HEK293 (cell line): Measurements from ENCODE around the gene SOX11.
A peak's percentile ranks its signal among the peaks of the same experiment; 100 is the strongest.

ENCODE experiments used
- CTCF ChIA-PET: fragments of 350-600 bp; formaldehyde crosslinking; extraction: SDS; loops from one replicate; lab custom pipeline; 2021; ENCODE audit warnings: antibody characterized with exemption; lab: Yijun Ruan, JAX
- POLR2A ChIA-PET: fragments of 300-600 bp; formaldehyde crosslinking; extraction: SDS; loops from one replicate; lab custom pipeline; 2020; ENCODE audit warnings: antibody characterized with exemption, inconsistent platforms; lab: Yijun Ruan, JAX
- H3K27ac ChIP-seq: fragments of 200-500 bp; sonication (Bioruptor generic); 2 replicates; pipeline ENCODE4 v1.5.1; 2014; ENCODE audit warnings: low read depth, low read length, control low read depth, inconsistent platforms; ENCODE audit errors: extremely low read depth
- H3K36me3 ChIP-seq, 2 experiments: fragments of 200-500 bp in 1 of 2; sonication (Bioruptor generic) in 1 of 2; 1 replicate in 1 of 2; 2 replicates in 1 of 2; pipeline ENCODE4 v1.5.1; 2014 to 2017; ENCODE audit warnings: inconsistent platforms in 2 of 2, low read length in 2 of 2; ENCODE audit not compliant: control insufficient read depth in 2 of 2, insufficient read depth in 1 of 2
- H3K4me1 ChIP-seq: fragments of 200-500 bp; sonication (Bioruptor generic); 2 replicates; pipeline ENCODE4 v1.5.1; 2014; ENCODE audit warnings: mild to moderate bottlenecking, low read length, inconsistent platforms; ENCODE audit not compliant: control insufficient read depth, insufficient read depth
- H3K4me3 ChIP-seq: 2 replicates; pipeline ENCODE4 v1.5.1; 2011; ENCODE audit warnings: low read depth, mild to moderate bottlenecking, control low read depth, low read length, moderate library complexity
- H3K9me3 ChIP-seq: fragments of 200-500 bp; sonication (Bioruptor generic); 2 replicates; pipeline ENCODE4 v1.5.1; 2014; ENCODE audit warnings: low read depth, low read length, inconsistent platforms; ENCODE audit not compliant: control insufficient read depth, insufficient read depth
- IKZF3 ChIP-seq: fragments of 450-650 bp; IDR thresholded peaks from 2 replicates; pipeline ENCODE4 v1.5.0; 2018; ENCODE audit warnings: missing biosample characterization, mild to moderate bottlenecking, missing genetic modification characterization, moderate library complexity
- SP2 ChIP-seq: fragments of 450-650 bp; formaldehyde crosslinking; IDR thresholded peaks from 2 replicates; pipeline ENCODE4 v1.5.1; 2016; ENCODE audit warnings: missing biosample characterization, missing genetic modification characterization
- SP7 ChIP-seq: fragments of 450-650 bp; formaldehyde crosslinking; IDR thresholded peaks from 2 replicates; pipeline ENCODE4 v1.5.1; 2016; ENCODE audit warnings: missing biosample characterization, missing genetic modification characterization
- YY1 ChIP-seq: fragments of 450-650 bp; formaldehyde crosslinking; IDR thresholded peaks from 2 replicates; pipeline ENCODE4 v1.5.1; 2018; ENCODE audit warnings: missing biosample characterization, missing genetic modification characterization
- ZBTB1 ChIP-seq: fragments of 450-650 bp; formaldehyde crosslinking; IDR thresholded peaks from 2 replicates; pipeline ENCODE4 v1.5.1; 2016; ENCODE audit warnings: missing biosample characterization, missing genetic modification characterization
- ZBTB20 ChIP-seq: fragments of 450-650 bp; formaldehyde crosslinking; IDR thresholded peaks from 2 replicates; pipeline ENCODE4 v1.5.1; 2016; ENCODE audit warnings: missing biosample characterization, missing genetic modification characterization
- ZFP3 ChIP-seq: fragments of 450-650 bp; formaldehyde crosslinking; IDR thresholded peaks from 2 replicates; pipeline ENCODE4 v1.5.1; 2016; ENCODE audit warnings: low read depth, missing biosample characterization, missing genetic modification characterization
- ZNF138 ChIP-seq: fragments of 450-650 bp; formaldehyde crosslinking; IDR thresholded peaks from 2 replicates; pipeline ENCODE4 v1.5.1; 2016; ENCODE audit warnings: missing biosample characterization, missing genetic modification characterization, borderline replicate concordance
- ZNF174 ChIP-seq: fragments of 450-650 bp; formaldehyde crosslinking; IDR thresholded peaks from 2 replicates; pipeline ENCODE4 v1.5.0; 2017; ENCODE audit warnings: missing biosample characterization, mild to moderate bottlenecking, missing genetic modification characterization
- ZNF239 ChIP-seq: fragments of 450-650 bp; formaldehyde crosslinking; IDR thresholded peaks from 2 replicates; pipeline ENCODE4 v1.5.1; 2016; ENCODE audit warnings: missing biosample characterization, missing genetic modification characterization
- ZNF311 ChIP-seq: fragments of 450-650 bp; formaldehyde crosslinking; IDR thresholded peaks from 2 replicates; pipeline ENCODE4 v1.5.1; 2017; ENCODE audit warnings: missing biosample characterization, missing genetic modification characterization, borderline replicate concordance
- ZNF366 ChIP-seq: fragments of 450-650 bp; formaldehyde crosslinking; conservative IDR thresholded peaks from 2 replicates; pipeline ENCODE4 v1.5.1; 2016; ENCODE audit warnings: missing biosample characterization, missing genetic modification characterization
- ZNF416 ChIP-seq: fragments of 450-650 bp; formaldehyde crosslinking; IDR thresholded peaks from 2 replicates; pipeline ENCODE4 v1.5.1; 2016; ENCODE audit warnings: missing biosample characterization, missing genetic modification characterization
- ZNF426 ChIP-seq: fragments of 450-650 bp; formaldehyde crosslinking; IDR thresholded peaks from 2 replicates; pipeline ENCODE4 v1.5.1; 2017; ENCODE audit warnings: missing biosample characterization, missing genetic modification characterization, mild to moderate bottlenecking, inconsistent platforms, moderate library complexity
- ZNF654 ChIP-seq: fragments of 450-650 bp; formaldehyde crosslinking; IDR thresholded peaks from 2 replicates; pipeline ENCODE4 v1.5.1; 2016; ENCODE audit warnings: low read depth, missing biosample characterization, missing genetic modification characterization
- TF ChIP-seq, protein P1 (sequence below): fragments of 450-650 bp; IDR thresholded peaks from 2 replicates; pipeline ENCODE4 v1.5.1; 2018; ENCODE audit warnings: missing biosample characterization, mild to moderate bottlenecking, missing genetic modification characterization
- TF ChIP-seq, protein P2 (sequence below): fragments of 450-650 bp; formaldehyde crosslinking; IDR thresholded peaks from 2 replicates; pipeline ENCODE4 v1.5.1; 2016; ENCODE audit warnings: missing biosample characterization, missing genetic modification characterization
- TF ChIP-seq, protein P3 (sequence below): fragments of 450-650 bp; formaldehyde crosslinking; optimal IDR thresholded peaks from 2 replicates; pipeline ENCODE3; 2016; ENCODE audit warnings: missing biosample characterization, mild to moderate bottlenecking, missing genetic modification characterization

Gene SOX11

DNA sequence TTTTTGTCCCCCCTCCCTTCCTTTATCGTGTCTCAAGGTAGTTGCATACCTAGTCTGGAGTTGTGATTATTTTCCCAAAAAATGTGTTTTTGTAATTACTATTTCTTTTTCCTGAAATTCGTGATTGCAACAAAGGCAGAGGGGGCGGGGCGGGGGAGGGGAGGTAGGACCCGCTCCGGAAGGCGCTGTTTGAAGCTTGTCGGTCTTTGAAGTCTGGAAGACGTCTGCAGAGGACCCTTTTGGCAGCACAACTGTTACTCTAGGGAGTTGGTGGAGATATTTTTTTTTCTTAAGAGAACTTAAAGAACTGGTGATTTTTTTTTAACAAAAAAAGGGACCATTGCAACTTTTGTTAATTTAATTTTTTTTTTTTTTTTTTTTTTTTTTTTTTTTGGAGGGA lies 2.1 kb downstream of the SOX11 start:
- Histone ChIP-seq H3K36me3 (0 out of 3 replicates have a peak, but pooled peaks cover 0 to 4% of the 10 kb centered on the region in 2 experiments), H3K9me3 (no peaks in the 10 kb centered on the region), H3K27ac (peak overlapping the region; percentile 81; the same call in 1 of the 2 replicates), H3K4me1 (no peaks in the 10 kb centered on the region), H3K4me3 (peak overlapping the region; percentile 68)
- CTCF ChIA-PET, result interaction anchor here (0.7 to 1.2 kb wide), 2 partner anchors 32 to 1172 kb away, joined by 3 read pairs; partner anchors contain the start of gene CMPK2
- TF ChIP-seq, protein P1, sequence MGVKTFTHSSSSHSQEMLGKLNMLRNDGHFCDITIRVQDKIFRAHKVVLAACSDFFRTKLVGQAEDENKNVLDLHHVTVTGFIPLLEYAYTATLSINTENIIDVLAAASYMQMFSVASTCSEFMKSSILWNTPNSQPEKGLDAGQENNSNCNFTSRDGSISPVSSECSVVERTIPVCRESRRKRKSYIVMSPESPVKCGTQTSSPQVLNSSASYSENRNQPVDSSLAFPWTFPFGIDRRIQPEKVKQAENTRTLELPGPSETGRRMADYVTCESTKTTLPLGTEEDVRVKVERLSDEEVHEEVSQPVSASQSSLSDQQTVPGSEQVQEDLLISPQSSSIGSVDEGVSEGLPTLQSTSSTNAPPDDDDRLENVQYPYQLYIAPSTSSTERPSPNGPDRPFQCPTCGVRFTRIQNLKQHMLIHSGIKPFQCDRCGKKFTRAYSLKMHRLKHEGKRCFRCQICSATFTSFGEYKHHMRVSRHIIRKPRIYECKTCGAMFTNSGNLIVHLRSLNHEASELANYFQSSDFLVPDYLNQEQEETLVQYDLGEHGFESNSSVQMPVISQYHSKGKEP (tag by site-specific recombination), result no peak
- TF ChIP-seq ZBTB1 (tag by site-specific recombination), result no peak
- no peak for TF ChIP-seq ZNF426
- no peak for TF ChIP-seq ZNF311 (tag by site-specific recombination)
- no peak for TF ChIP-seq ZNF138 (tag by site-specific recombination)
- TF ChIP-seq YY1, result no peak
- no peak for TF ChIP-seq ZNF239 (tag by site-specific recombination)
- TF ChIP-seq SP7, result no peak
- TF ChIP-seq, protein P2, sequence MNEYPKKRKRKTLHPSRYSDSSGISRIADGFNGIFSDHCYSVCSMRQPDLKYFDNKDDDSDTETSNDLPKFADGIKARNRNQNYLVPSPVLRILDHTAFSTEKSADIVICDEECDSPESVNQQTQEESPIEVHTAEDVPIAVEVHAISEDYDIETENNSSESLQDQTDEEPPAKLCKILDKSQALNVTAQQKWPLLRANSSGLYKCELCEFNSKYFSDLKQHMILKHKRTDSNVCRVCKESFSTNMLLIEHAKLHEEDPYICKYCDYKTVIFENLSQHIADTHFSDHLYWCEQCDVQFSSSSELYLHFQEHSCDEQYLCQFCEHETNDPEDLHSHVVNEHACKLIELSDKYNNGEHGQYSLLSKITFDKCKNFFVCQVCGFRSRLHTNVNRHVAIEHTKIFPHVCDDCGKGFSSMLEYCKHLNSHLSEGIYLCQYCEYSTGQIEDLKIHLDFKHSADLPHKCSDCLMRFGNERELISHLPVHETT, result no peak
- TF ChIP-seq ZNF174 (tag by site-specific recombination), result no peak
- no peak for TF ChIP-seq ZNF416
- no peak for TF ChIP-seq ZNF654 (tag by site-specific recombination)
- no peak for TF ChIP-seq ZFP3
- POLR2A ChIA-PET, result interaction anchor here (0.5 to 1.2 kb wide), 4 partner anchors 8 to 65 kb away, joined by 3 to 5 read pairs (median 4); no protein-coding TSS in a partner anchor

DNA sequence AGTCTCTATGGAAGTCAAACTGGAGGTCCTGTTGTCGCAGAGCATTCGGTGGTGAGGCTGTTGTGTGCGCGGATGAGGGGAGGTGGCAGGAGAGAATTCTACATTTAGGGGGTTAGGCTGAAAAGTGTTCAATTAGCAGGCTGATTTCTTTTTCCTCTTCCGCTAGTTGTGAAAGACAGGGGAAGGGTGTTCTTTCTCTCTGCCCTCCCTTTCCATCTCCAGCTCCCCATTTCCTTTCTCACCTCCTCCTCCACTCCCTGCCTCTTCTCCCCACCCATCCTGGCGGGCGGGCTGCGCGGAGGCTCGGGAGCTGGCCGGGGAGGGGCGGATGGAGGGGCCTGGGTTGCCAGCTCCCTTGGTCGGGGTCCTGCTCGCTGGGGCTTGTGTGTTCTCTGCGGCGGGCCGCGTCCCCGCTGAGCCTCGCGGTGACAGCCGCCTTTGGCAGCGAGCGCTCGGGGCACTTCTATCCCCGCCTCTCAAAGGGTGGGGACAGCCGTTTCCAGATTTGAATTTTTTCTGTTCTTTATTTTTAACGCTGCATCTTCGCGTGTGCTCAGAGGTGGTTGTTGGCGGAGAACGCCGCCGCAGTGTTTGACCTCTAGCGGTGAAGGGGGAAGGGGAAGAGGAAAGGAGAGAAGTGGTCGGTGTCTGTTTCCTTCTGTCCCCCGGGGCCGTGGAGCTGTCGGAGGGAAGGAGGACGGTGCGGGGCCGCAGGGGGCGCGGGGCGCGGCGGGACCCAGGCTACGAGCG lies 3.6 kb downstream of the SOX11 start:
- ChIA-PET CTCF (interaction anchor here (0.6 kb wide), 1 partner anchor 75 kb away, joined by 3 read pairs; no protein-coding TSS in a partner anchor), POLR2A (no interaction called here)
- H3K27ac ChIP-seq, result peak overlapping the region; percentile 93
- no peaks in the 10 kb centered on the region for H3K9me3 ChIP-seq
- no peaks in the 10 kb centered on the region for H3K4me1 ChIP-seq
- H3K36me3 ChIP-seq, result 0 out of 3 replicates have a peak, but pooled peaks cover 0 to 4% of the 10 kb centered on the region in 2 experiments
- peak overlapping the region; percentile 68 for H3K4me3 ChIP-seq
- TF ChIP-seq SP2, result peak; percentile 31; the same call in 1 of the 2 replicates
- TF ChIP-seq ZNF366 (tag by site-specific recombination), result no peak

DNA sequence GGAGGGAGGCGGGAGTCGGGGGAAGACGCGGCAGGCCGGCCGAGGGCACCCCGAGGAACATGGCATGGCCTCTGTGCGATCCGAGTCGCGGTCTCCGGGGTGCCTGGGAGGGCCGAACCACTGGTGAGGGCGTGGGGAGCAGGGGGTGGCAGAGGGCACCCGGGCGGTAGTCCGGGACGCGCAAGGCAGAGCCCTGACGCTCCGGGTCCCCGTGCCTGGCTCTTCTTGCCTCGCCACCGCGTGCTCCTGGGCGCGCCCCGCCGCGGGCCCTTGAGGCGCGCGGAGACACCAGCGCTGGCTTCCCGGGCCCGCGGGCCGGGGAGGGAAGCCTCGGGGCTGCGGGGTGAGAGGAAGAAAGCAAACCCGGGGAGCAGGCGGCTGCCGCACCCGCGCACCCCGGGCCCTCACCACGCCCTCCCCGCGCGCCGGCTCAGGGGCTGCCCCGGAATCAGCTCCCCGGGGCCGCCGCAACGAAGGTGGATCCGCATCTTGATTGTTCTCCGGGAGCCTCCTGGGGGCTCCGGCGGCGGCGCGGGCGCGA lies 4.3 kb downstream of the SOX11 start:
- H3K4me3 ChIP-seq, result peak overlapping the region; percentile 68
- TF ChIP-seq IKZF3 (tag by site-specific recombination) (no peak), ZBTB20 (tag by site-specific recombination) (peak; percentile 69; the same call in 1 of the 2 replicates)
- TF ChIP-seq, protein P3, sequence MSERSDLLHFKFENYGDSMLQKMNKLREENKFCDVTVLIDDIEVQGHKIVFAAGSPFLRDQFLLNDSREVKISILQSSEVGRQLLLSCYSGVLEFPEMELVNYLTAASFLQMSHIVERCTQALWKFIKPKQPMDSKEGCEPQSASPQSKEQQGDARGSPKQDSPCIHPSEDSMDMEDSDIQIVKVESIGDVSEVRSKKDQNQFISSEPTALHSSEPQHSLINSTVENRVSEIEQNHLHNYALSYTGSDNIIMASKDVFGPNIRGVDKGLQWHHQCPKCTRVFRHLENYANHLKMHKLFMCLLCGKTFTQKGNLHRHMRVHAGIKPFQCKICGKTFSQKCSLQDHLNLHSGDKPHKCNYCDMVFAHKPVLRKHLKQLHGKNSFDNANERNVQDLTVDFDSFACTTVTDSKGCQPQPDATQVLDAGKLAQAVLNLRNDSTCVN, result peak; percentile 19
- no peaks in the 10 kb centered on the region for H3K4me1 ChIP-seq
- no peaks in the 10 kb centered on the region for H3K9me3 ChIP-seq
- H3K36me3 ChIP-seq, result peaks cover 3 to 4% of the 10 kb centered on the region in 2 experiments; a peak in 1 of 3 replicates
- POLR2A ChIA-PET, result no interaction called here
- H3K27ac ChIP-seq, result peak overlapping the region; percentile 93
- CTCF ChIA-PET, result interaction anchor here (0.6 kb wide), 1 partner anchor 74 kb away, joined by 3 read pairs; no protein-coding TSS in a partner anchor
